GM19043 (cell line): ENCODE data around the gene ZNF224.

Source experiments
- ATAC-seq: cut with Tn5 transposase; IDR thresholded peaks from one replicate; pipeline ENCODE4 v1.9.1; 2021; ENCODE audit warnings: low read depth; ENCODE audit not compliant: unreplicated experiment

The ZNF224 gene

GRCh38 chr19:44093931-44094765 lies at the start of gene ZNF224:
Gene ZNF224 (plus strand): TSS chr19:44094361. CDS start chr19:44097874, 3,513 bp downstream.
- ATAC-seq, result peak; percentile 77

DNA sequence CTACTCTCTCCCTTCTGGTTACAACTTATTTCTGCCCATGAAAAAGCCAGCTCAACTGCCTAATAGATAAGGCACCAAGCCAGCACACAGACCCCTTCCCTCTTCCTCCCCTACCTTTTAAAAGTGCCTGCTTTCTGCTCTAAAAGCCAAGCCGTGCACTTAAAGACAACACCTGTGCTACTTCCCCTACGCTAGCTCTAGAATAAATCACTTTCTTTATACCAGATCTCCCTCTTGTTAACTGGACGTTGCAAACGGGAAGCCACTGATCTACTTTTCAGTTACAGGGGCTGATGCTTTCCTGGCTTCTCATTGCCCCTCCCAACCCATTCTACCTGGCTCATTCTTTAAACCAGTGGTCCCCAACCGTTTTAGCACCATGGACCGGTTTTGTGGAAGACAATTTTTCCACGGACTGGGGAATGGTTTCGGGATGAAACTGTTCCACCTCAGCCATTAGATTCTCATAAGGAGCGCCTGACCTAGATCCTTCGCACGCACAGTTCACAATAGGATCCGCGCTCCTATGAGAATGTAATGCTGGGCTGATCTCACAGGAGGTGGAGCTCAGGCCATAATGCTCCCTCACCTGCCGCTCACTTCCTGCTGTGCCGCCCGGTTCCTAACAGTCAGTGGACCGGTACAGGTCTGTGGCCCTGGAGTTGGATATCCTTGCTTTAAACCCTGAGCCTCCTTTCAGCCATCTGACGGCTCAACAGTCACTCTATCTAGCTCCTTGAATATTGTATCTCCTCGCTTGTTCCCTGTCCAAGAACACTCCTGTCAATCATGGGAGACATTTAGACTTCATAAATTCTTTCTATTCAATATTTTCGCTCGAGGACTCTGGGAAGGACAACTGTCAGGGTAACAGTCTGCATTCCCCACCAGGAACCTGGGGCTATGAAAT lies 43.2 kb upstream of the ZNF224 start:
- no peak for ATAC-seq

GRCh38 chr19:44051650-44052402 lies 42.3 kb upstream of the ZNF224 start, which contains the start of gene ZNF223:
Gene ZNF223 (plus strand): TSS chr19:44052036. CDS start chr19:44055177, 3,141 bp downstream.
- ATAC-seq, result peak; percentile 68

DNA sequence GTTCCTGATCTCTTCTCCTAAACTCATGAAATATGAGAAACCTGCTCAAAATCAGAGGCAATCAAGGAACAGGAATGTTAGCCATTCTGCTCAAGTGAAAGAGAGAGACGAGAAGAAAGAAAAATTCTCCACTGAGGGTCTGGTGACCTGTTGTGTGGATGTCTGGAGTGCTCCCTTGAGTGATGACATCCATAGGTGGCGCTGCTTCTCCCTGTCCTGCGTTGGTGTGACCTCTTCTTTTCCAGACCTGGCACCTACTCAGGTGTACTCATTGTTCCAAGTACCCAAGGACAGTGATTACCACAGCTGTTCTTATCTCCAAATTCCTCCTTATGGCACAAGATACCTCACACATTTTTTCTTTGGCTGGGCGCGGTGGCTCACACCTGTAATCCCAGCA lies 38.3 kb upstream of the ZNF224 start:
- ATAC-seq, result no peak

GRCh38 chr19:44059229-44059628 lies 34.9 kb upstream of the ZNF224 start:
- no peak for ATAC-seq

GRCh38 chr19:44061038-44061437 lies 33.1 kb upstream of the ZNF224 start:
- ATAC-seq, result no peak

DNA sequence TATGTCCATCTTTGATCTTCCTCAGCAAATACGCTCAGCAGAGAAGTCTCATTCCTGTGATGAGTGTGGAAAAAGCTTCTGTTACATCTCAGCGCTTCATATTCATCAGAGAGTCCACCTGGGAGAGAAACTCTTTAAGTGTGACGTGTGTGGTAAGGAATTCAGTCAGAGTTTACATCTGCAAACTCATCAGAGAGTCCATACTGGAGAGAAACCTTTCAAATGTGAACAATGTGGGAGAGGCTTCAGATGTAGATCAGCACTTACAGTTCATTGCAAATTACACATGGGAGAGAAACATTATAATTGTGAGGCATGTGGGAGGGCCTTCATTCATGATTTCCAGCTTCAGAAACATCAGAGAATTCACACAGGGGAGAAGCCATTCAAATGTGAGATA lies 27.9 kb upstream of the ZNF224 start:
- no peak for ATAC-seq

GRCh38 chr19:44069415-44069814 lies 24.7 kb upstream of the ZNF224 start:
- ATAC-seq, result no peak

- peak; percentile 85 for ATAC-seq
Observed at GRCh38 chr19:44071824-44072542, 22.2 kb upstream of the ZNF224 start, which contains the start of gene ZNF284. Gene ZNF284 (plus strand): TSS chr19:44072159. CDS start chr19:44076390, 4,231 bp downstream.

DNA sequence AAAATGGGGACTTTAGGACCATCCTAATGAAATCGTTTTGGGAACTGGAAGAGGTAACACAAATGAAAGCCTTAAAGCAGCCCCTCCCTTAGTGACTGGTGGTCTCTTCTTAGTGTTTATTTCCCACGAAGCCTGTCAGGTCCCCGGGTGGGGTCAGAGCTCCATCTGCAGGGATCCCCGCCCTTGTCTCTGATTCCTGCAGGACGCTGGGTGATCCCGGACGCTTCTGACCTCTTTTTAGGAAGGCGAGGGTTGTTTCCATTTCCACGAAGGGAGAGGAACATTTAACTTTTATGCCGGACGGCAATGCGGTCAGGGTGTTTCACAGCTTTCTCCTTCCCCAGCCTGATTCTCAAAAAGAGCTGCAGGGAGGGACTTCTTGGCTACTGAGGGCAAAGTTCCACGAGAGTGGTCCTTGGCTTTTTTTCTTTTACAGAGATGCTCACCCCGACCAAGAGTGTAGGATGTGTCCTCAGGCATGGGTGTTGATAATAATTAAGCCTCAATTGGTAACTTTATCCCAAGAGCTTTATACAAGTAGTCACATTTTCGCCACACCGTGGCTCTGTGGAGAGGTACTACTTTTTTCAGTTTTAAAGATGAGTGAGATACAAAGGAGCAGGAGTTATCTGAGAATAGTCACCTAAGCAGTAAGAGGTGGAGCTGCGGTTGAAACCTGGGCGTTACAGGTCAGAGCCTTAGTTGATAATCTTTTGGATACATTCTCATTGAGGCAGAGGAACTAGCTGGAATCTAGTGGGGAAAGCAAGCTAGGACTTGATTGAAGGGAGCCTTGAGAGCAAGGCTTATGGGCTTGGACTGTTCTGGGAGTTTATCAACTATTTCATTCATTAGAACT lies 21.4 kb upstream of the ZNF224 start:
- no peak for ATAC-seq

GRCh38 chr19:44076325-44076724 lies 17.8 kb upstream of the ZNF224 start:
- ATAC-seq, result no peak

DNA sequence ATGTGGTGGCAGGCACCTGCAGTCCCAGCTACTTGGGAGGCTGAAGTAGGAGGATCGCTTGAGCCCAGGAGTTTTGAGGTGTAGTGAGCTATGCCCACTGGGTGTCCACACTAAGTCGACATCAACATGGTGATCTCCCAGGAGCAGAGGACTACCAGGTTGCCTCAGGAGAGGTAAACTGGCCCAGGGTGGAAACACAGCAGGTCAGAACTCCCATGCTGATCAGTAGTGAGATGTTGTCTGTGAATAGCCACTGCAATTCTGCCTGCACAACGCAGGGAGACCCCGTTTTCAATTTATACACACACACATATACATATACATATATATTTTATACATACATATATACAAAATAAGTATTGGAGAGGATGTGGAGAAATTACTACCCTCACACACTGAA lies 2.1 kb upstream of the ZNF224 start:
- no peak for ATAC-seq

DNA sequence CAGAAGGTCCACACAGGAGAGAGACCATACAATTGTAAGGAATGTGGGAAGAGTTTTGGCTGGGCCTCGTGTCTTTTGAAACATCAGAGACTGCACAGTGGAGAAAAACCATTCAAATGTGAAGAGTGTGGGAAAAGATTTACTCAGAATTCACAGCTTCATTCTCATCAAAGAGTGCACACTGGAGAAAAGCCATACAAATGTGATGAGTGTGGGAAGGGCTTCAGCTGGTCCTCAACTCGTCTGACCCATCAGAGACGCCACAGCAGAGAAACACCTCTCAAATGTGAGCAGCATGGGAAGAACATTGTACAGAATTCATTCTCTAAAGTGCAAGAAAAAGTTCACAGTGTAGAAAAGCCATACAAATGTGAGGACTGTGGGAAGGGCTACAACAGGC lies 13.6 kb downstream of the ZNF224 start:
- ATAC-seq, result no peak

DNA sequence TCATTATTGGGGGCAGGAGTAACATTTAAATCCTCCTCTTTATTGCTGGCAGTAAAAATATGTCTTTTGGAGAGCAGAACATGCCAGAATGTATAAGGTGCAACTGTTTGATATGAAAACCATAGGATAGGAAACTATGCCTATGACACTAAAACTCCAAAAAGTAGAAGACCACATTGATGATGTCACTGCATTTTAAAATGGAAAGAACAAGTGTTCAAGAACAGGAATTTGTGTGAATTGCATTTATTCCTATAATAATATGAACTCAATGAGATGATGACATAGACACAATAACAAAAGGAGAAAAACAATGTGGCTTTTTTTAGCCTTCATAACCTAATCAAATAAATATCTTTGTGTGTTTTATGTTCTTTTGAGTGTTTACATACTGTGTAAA lies 15.3 kb downstream of the ZNF224 start:
- ATAC-seq, result no peak

- ATAC-seq, result no peak
Observed at GRCh38 chr19:44111910-44112463, 17.8 kb downstream of the ZNF224 start.

GRCh38 chr19:44112802-44113137 lies 18.6 kb downstream of the ZNF224 start:
- no peak for ATAC-seq

DNA sequence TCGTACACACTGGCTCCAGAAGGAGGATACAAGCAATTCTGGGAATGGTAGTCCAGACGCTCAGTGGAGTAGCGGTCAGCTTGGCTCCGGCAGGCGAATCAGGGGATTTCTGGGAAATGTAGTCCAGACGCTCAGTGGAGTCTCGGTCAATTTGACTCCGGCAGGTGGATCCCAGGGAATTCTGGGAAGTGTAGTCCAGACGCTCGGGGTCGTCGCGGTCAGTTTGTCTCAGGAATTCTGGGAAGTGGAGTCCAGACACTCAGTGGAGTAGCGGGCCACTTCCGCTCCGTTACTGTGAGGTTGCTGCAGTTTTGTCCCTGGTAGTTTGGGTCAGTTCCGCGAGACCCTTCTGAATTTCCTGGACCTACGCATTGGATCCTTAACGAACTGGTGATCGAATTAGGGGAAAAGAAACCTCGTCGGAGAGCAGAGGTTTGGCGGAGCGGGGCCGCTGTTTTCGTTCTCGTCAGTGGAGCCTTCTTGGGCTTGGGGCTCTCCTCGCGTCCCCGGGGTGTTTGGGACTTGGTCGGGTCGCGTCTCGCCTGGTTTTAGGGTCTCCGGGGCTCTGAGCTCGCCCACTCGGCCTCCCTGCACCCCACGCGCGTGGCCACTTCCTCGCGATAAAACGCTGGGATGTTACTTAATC lies 19.1 kb downstream of the ZNF224 start, which contains the start of gene ZNF225:
ZNF225 (plus strand) TSS at position 262 of the 646 bp plus-strand sequence. CDS start 2,429 bp downstream, outside the sequence.
- ATAC-seq, result peak; percentile 89

- no peak for ATAC-seq
Observed at GRCh38 chr19:44113784-44114390, 19.7 kb downstream of the ZNF224 start.
